Measurements from ENCODE around the gene WDR45B. TPM values are rescaled to one million over a fixed set of nuclear protein-coding genes. Genes with fewer than 3 reads are reported as not detected.

Gene WDR45B
- total and polyA plus RNA-seq, 11 donors, result 23.5 to 60.7 (median 40.1) TPM

- H3K27me3 ChIP-seq, result no peaks in the 10 kb centered on the region
- peaks cover 0 to 12% (median under 1%) of the 10 kb centered on the region in 12 donors for H3K4me1 ChIP-seq
- TF ChIP-seq POLR2A (IDR thresholded peaks at IDR 0.05) (no peak), CTCF (IDR thresholded peaks at IDR 0.05) (no peak)
- DNase-seq (peak in 1 of 5 donors; percentile 19), ATAC-seq (no peak)
- peaks cover 0 to 3% (median 0%) of the 10 kb centered on the region in 9 donors for H3K36me3 ChIP-seq
- no peak overlapping the region for H3K4me3 ChIP-seq
- H3K27ac ChIP-seq, result no peak overlapping the region
- H3K9me3 ChIP-seq, result peaks cover 0 to 16% (median 7%) of the 10 kb centered on the region in 12 donors
- 87 to 96% (median 93%) methylated on average over 11 to 14 of the region's 17 CpGs for WGBS, 4 donors
- intact Hi-C loops (cut with DNase I), result no loop called here
Measured at GRCh38 chr17:82691714-82692113, 43.5 kb upstream of the WDR45B start.

GRCh38 chr17:82690786-82691489 lies 42.7 kb upstream of the WDR45B start:
- Histone ChIP-seq H3K4me1 (peaks cover 0 to 15% (median 0%) of the 10 kb centered on the region in 12 donors), H3K27me3 (no peaks in the 10 kb centered on the region), H3K4me3 (no peak overlapping the region), H3K36me3 (peaks cover 0 to 3% (median 0%) of the 10 kb centered on the region in 9 donors), H3K27ac (no peak overlapping the region), H3K9me3 (peaks cover 0 to 16% (median 7%) of the 10 kb centered on the region in 12 donors)
- no peak for TF ChIP-seq CTCF (IDR thresholded peaks at IDR 0.05)
- no peak for TF ChIP-seq POLR2A (IDR thresholded peaks at IDR 0.05)
- intact Hi-C loops (cut with DNase I), result no loop called here
- ATAC-seq, result no peak
- no peak for DNase-seq
- 81 to 88% (median 83%) methylated on average over 18 of the region's 18 CpGs for WGBS, 4 donors

GRCh38 chr17:82689077-82689476 lies 40.8 kb upstream of the WDR45B start:
- intact Hi-C loops (cut with DNase I), result no loop called here
- ATAC-seq, result peak in 1 of 4 donors; percentile 9
- Histone ChIP-seq H3K36me3 (peaks cover 0 to 8% (median 0%) of the 10 kb centered on the region in 9 donors), H3K9me3 (peaks cover 0 to 5% (median 0%) of the 10 kb centered on the region in 12 donors), H3K4me3 (no peak overlapping the region), H3K27me3 (no peaks in the 10 kb centered on the region), H3K27ac (peak overlapping the region in 1 of 12 donors; percentile 86), H3K4me1 (peaks cover 0 to 15% (median 0%) of the 10 kb centered on the region in 12 donors)
- DNase-seq, result peak in 1 of 5 donors; percentile 5
- TF ChIP-seq POLR2A (IDR thresholded peaks at IDR 0.05) (no peak), CTCF (IDR thresholded peaks at IDR 0.05) (no peak)
- WGBS, 4 donors, result 82 to 95% (median 87%) methylated on average over 6 to 8 of the region's 8 CpGs

GRCh38 chr17:82687871-82688270 lies 39.6 kb upstream of the WDR45B start:
- intact Hi-C loops (cut with DNase I), result no loop called here
- Histone ChIP-seq H3K9me3 (no peaks in the 10 kb centered on the region), H3K36me3 (peaks cover 0 to 8% (median 0%) of the 10 kb centered on the region in 9 donors), H3K27ac (peak overlapping the region in 7 of 12 donors; percentile 1 to 86 (median 32)), H3K4me1 (peaks cover 0 to 15% (median 0%) of the 10 kb centered on the region in 12 donors), H3K4me3 (no peak overlapping the region), H3K27me3 (no peaks in the 10 kb centered on the region)
- WGBS, 4 donors, result 93 to 96% (median 95%) methylated on average over 8 to 9 of the region's 9 CpGs
- TF ChIP-seq CTCF (IDR thresholded peaks at IDR 0.05) (no peak), POLR2A (IDR thresholded peaks at IDR 0.05) (no peak)
- ATAC-seq, result no peak
- DNase-seq, result peak in 1 of 5 donors; percentile 0
